Adrenal gland (tissue), 12 donors: ENCODE data around the gene RHOXF1. TPM values are rescaled to one million over a fixed set of nuclear protein-coding genes. Genes with fewer than 3 reads are reported as not detected.
"Not testable (repeated sequence)": the region's sequence is repeated elsewhere in the genome, so short reads cannot be mapped to it uniquely, and the experiment has no call there.

Experiments
- DNase-seq, 7 donors: peaks; one replicate each; pipeline ENCODE4 v3.0.0-alpha.2; 2019 to 2020
- H3K27ac ChIP-seq, 5 donors: fragments of 200-600 bp; sonication (generic) in 4 of 5; 1 replicate in 3 of 5; 2 replicates in 2 of 5; pipeline versions ENCODE4 v1.5.1 to v1.8.0; 2016 to 2020; ENCODE audit warnings: mild to moderate bottlenecking in 1 of 5
- H3K27me3 ChIP-seq: fragments of 200-600 bp; 2 replicates; pipeline ENCODE4 v1.8.0; 2021
- H3K36me3 ChIP-seq, 2 donors: fragments of 200-600 bp; replicated peaks in 1 of 2; 1 replicate in 1 of 2; 2 replicates in 1 of 2; pipeline versions ENCODE4 v1.5.1 to v1.8.0; 2018 to 2022
- H3K4me1 ChIP-seq, 2 donors: fragments of 200-600 bp; replicated peaks in 1 of 2; 1 replicate in 1 of 2; 2 replicates in 1 of 2; pipeline versions ENCODE4 v1.5.1 to v1.8.0; 2018 to 2021
- H3K4me3 ChIP-seq, 4 donors: fragments of 200-600 bp; sonication (generic) in 3 of 4; one replicate each; pipeline ENCODE4 v1.5.1; 2016 to 2018
- H3K9me3 ChIP-seq, 3 donors: fragments of 200-600 bp; sonication (generic) in 1 of 3; replicated peaks in 1 of 3; 1 replicate in 2 of 3; 2 replicates in 1 of 3; pipeline versions ENCODE4 v1.5.1 to v1.8.0; 2016 to 2021
- CTCF ChIP-seq, 6 experiments: fragments of 450-650 bp in 4 of 6; fragments of 200-600 bp in 2 of 6; sonication (generic) in 1 of 6; IDR thresholded peaks; 1 replicate in 5 of 6; 2 replicates in 1 of 6; pipeline versions ENCODE4 v1.5.1 to v1.8.0; 2016 to 2021; ENCODE audit warnings: antibody characterized with exemption in 6 of 6, mild to moderate bottlenecking in 2 of 6, moderate library complexity in 1 of 6
- POLR2A ChIP-seq, 2 donors: fragments of 450-650 bp; IDR thresholded peaks; one replicate each; pipeline ENCODE4 v1.6.1; 2017; ENCODE audit warnings: antibody characterized with exemption in 2 of 2, mild to moderate bottlenecking in 2 of 2, moderate library complexity in 1 of 2
- WGBS, 4 donors: extraction: QIAGEN DNeasy Blood & Tissue Kit in 2 of 4; methylation state at CpG; one replicate each; pipeline versions ENCODE4 v1.1.5 to v1.1.7; 2013 to 2017; 5-methylcytosine and 5-hydroxymethylcytosine counted together
- intact Hi-C, 2 donors: fragments of 100-400 bp; cut with DNase I; formaldehyde crosslinking; loops; one replicate each; pipeline versions ENCODE4 v1.14.1 to v1.15.0; 2022 to 2023
- polyA plus RNA-seq, 3 donors: library from polyadenylated mRNA; stranded (reverse); fragments of 200-250 nt in 2 of 3; fragments of 350-450 nt in 1 of 3; fragmentation: Illumina TruSeq in 1 of 3; extraction: RNeasy Lipid Tissue Mini Kit (QIAGEN cat#74804) in 1 of 3; gene quantifications; one replicate each; pipeline ENCODE4 v1.2.3, GENCODE V29; 2013 to 2014
- total RNA-seq, 9 donors: library from RNA; depleted of rRNA in 4 of 9; stranded (reverse); fragments of >200 nt in 4 of 9; fragments of 120-200 nt in 1 of 9; fragmentation: NEBNext Ultra II Directional in 1 of 9; extraction: Animal tissue kit (Norgen Biotek cat#: 25700) in 1 of 9; gene quantifications; one replicate each; pipeline versions ENCODE4 v1.1.0 to v1.2.4, GENCODE V29; 2013 to 2023
- donor health status: healthy with polysubstance abuse.
- donor health status: Bipolar disorder and iron deficiency.
- donor health status: DM: yes; HTN: yes; CAD: no.
- donor health status: DM: no; HTN: no; CAD: no.
- donor health status: DM: no; HTN: no; CAD: no.
- donor health status: DM: yes; HTN: yes; CAD: no.

Gene RHOXF1
- total and polyA plus RNA-seq, 12 donors: 0.46 to 3.8 (median 1.2) TPM; not detected in 6

GRCh38 chrX:120136840-120137239, 21.1 kb upstream of the RHOXF1 start:
- Histone ChIP-seq H3K27me3 (no peaks in the 10 kb centered on the region), H3K27ac (no peak overlapping the region), H3K4me1 (no peaks in the 10 kb centered on the region), H3K4me3 (no peak overlapping the region), H3K36me3 (no peaks in the 10 kb centered on the region), H3K9me3 (no peaks in the 10 kb centered on the region)
- no peak for DNase-seq
- WGBS, 4 donors: 42 to 65% (median 51%) methylated on average over 3 of the region's 3 CpGs
- intact Hi-C loops: no loop called here
- TF ChIP-seq CTCF (IDR thresholded peaks at IDR 0.05) (no peak), POLR2A (IDR thresholded peaks at IDR 0.05) (no peak)

GRCh38 chrX:120136128-120136527, 20.4 kb upstream of the RHOXF1 start:
- 60 to 89% (median 83%) methylated on average over 5 to 6 of the region's 6 CpGs for WGBS, 4 donors
- intact Hi-C loops: no loop called here
- Histone ChIP-seq H3K9me3 (no peaks in the 10 kb centered on the region), H3K27ac (no peak overlapping the region), H3K36me3 (no peaks in the 10 kb centered on the region), H3K4me3 (no peak overlapping the region), H3K27me3 (no peaks in the 10 kb centered on the region), H3K4me1 (no peaks in the 10 kb centered on the region)
- TF ChIP-seq POLR2A (IDR thresholded peaks at IDR 0.05) (no peak), CTCF (IDR thresholded peaks at IDR 0.05) (no peak)
- no peak for DNase-seq

- H3K27me3 ChIP-seq, H3K4me3 ChIP-seq, H3K9me3 ChIP-seq, DNase-seq, H3K36me3 ChIP-seq, intact Hi-C loops, H3K27ac ChIP-seq, H3K4me1 ChIP-seq: not testable (repeated sequence)
- 75 to 92% (median 83%) methylated on average over 5 of the region's 5 CpGs for WGBS, 4 donors
These were observed 12.7 kb upstream of the RHOXF1 start for GRCh38 chrX:120128306-120128846.

- intact Hi-C loops: no loop called here
- H3K4me3 ChIP-seq: peak overlapping the region in 1 of 4 donors; percentile 24
- H3K4me1 ChIP-seq: peaks cover 6 to 10% of the 10 kb centered on the region in 2 donors
- DNase-seq: peak; percentile 27 to 59 (median 45)
- H3K27me3 ChIP-seq: no peaks in the 10 kb centered on the region
- peak overlapping the region in 3 of 5 donors; percentile 38 to 74 (median 39) for H3K27ac ChIP-seq
- TF ChIP-seq POLR2A (IDR thresholded peaks at IDR 0.05) (no peak), CTCF (IDR thresholded peaks at IDR 0.05) (no peak)
- no peaks in the 10 kb centered on the region for H3K9me3 ChIP-seq
- WGBS, 4 donors: 50 to 87% (median 70%) methylated on average over 3 of the region's 3 CpGs
- H3K36me3 ChIP-seq: no peaks in the 10 kb centered on the region
These were observed 9.7 kb upstream of the RHOXF1 start for GRCh38 chrX:120125444-120125843.

GRCh38 chrX:120120223-120120622, 4.5 kb upstream of the RHOXF1 start:
- TF ChIP-seq CTCF (IDR thresholded peaks at IDR 0.05) (no peak), POLR2A (IDR thresholded peaks at IDR 0.05) (no peak)
- H3K4me1 ChIP-seq: peaks cover 5% of the 10 kb centered on the region in 2 donors
- no peaks in the 10 kb centered on the region for H3K36me3 ChIP-seq
- H3K9me3 ChIP-seq: no peaks in the 10 kb centered on the region
- 50 to 92% (median 82%) methylated on average over 3 to 12 of the region's 12 CpGs for WGBS, 4 donors
- H3K27me3 ChIP-seq: no peaks in the 10 kb centered on the region
- H3K27ac ChIP-seq: no peak overlapping the region
- intact Hi-C loops: no loop called here
- H3K4me3 ChIP-seq: no peak overlapping the region
- DNase-seq: no peak
